HG02759 (cell line): Measurements from ENCODE around the gene EP300.

ENCODE experiments used
- ATAC-seq: cut with Tn5 transposase; IDR thresholded peaks from one replicate; pipeline ENCODE4 v1.9.1; 2021; ENCODE audit warnings: mild to moderate bottlenecking, moderate library complexity; ENCODE audit not compliant: unreplicated experiment

EP300 gene

DNA sequence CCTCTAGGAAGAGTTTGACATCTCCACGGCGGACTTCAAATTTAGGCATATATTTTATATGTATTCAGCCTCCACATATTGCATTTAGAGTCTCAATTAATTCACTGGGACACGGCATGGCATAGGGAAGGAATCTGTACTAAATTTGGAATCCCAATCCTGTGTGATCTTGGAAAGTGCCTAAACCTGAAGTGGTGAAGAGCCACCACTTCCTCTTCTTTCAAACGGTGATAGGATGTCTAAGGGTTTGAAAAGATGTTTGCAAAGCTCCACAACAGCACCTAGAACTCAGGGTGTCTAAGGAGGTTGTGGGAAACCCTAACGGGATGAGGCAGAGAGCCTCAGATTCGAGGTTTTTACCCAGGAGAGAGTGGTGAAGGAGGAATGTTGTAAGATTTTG, 111.7 kb downstream of the EP300 start:
- ATAC-seq, result no peak

DNA sequence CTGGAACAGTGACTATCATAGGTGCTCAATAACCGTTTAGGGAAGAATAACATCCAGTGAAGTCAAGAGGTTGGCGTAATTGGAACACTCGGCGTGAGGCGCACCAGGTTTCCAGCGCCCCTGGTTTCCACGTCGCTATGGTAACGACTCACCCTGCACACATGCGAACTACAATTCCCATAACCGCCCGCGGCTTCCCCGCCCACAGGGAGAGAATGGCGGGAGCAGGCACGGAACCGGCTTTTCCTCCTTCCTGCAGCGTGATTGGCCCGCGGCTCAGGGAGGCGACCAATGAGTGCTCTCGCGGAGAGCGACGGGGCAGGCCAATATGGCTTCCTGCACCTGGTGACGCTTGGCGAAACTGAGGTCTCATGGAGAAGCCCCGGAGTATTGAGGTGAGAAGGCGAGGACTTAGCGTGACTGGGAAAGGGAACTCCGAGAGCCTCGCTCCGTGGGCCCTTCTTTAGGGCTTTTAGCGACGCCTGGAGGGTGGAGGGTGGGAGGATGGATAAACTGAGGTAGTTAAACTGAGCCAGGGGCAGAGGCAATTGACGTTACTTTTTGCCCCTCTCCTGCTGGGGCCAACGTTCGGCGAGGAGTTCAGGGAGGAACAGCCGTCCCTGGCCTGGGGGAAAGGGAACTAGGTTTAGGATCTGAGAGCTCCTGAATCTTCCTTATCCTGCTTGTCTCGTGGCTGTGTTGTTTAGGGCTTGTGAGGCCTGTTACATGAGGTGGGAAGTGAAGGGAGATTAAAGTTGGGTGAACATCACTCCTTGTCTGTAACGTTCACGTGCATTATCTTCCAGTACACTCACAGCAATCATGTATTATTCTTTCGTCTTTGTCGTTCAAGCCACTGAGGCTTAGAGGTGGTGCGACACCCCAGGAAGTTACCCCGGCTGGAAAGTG, 112.9 kb downstream of the EP300 start, which contains the start of gene L3MBTL2:
Gene L3MBTL2 (plus strand): TSS at position 321 of the 909 bp plus-strand sequence. CDS start 51 bp downstream, at position 372.
- peak; percentile 98 for ATAC-seq

DNA sequence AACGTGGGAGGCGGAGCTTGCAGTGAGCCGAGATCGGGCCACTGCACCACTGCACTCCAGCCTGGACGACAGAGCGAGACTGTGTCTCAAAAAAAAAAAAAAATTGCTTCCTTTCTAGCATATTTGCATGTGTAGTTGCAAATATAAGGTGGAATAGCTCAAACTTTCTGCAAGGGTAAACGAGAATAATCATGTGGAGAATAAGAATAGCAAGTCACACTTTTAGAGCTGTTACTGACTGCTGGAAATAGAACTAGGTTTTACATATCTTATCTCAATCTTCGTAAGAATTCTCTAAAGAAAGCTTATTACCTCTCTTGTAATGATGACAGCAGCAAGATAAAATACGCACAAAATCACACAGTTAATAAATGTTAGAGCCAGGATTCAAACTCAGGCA, 114.3 kb downstream of the EP300 start:
- ATAC-seq, result no peak

DNA sequence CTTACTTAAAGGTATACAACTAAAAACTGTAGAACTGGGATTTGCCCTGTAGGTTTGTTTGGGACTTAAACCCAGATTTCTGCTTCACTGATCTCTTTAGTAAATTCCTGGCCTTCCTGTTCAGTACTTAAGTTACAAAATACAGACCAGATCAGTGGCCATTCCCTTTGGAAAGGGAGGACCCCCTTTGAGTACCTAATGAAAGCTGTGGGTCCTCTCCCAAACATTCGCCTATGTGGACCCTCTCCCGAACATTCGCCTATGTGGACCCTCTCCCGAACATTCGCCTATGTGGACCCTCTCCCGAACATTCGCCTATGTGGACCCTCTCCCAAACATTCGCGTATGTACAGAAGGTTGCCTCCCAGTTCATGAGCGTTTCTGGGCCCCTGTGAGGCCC, 123.0 kb downstream of the EP300 start:
- no peak for ATAC-seq

DNA sequence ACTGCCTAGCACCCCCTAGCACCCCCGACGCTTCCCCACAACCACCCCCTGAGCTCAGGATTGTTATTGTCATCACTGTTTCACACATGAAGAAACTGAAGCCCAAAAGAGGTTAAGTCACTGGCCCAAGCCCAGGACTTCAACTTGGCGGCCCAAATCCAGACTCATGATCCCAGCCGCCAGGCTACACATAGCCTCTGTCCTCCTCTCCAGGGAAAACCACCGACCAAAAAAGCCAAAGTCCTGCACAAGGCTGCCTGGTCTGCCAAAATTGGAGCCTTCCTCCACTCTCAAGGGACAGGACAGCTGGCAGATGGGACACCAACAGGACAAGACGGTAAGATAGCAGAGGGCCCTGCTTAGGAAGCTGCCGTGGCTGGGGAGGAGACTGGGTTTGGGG, 123.5 kb downstream of the EP300 start:
- no peak for ATAC-seq

DNA sequence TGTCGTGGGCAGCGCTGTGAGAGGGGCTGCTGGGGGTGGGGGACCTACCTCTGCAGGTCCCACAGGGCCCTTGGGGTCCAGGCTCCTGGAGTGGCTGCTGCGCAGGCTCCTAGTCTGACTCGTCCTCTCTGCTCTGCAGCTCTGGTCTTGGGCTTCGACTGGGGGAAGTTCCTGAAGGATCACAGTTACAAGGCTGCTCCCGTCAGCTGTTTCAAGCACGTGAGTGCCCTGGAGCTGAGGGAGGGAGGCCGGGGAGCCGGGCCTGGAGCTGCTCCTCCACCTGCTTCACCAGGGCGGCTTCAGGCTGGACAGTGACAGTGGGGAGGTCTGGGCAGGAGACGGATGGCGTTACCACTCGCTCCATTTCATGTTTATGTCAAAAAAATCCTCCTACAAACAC, 124.6 kb downstream of the EP300 start:
- no peak for ATAC-seq

DNA sequence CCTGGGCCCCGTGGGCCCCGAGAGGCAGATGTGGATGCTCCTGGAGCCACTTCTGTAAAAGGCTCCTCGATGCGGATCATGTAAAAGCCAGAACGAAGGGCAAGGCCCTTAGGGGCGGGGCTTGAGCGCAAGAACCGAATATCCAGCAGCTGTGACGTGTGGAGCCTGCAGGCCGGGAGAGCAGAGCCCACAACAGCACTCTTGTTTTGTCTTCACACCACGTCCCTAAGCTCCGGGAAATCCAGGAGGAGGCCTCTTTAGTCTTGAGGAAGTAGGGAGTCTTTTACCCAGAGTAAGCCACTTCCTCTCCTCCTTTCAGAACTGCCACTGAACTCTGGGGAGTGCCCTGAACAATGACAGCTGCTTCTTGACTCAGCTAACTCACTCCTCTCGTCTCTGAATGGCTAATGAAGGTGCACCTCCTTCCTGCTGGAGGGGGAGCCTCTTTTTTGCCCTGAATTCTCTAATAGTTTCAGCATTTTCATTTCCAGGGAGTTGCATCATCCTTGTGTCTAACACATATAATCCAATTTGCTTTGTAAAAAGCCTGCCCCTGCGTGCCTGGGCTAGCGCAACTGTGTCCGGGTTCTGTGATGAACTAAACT, 125.3 kb downstream of the EP300 start:
- peak; percentile 61 for ATAC-seq

DNA sequence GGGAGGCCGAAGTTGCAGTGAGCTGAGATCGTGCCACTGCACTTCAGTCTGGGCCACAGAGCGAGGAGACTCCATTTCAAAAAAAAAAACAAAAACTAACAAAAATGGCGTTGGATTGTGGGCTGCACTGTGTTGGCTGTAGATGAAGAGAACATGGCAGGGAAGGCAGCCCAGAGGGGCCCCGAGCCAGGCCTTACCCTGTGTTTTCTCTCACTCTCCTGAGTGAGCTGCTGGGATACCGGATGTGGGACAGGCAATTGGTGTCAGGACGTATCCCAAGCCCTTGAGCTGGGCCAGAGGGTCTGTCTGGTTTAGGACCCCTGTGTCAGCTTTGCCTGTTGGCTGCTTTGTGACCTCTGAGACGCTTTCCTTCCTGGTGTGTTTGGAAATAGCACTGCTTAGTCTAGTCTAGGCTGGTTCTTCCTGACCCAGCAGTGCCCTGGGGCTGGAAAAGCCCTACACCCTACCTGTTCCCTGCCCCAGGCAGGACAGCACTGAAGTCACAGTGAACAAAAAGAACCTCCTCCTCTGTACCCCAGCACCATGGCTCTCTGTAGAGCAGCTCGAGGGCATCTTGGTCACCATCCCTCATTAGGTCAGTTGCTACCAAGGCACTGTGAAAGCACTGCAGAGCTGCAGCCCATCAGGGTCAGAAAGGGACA, 130.6 kb downstream of the EP300 start:
- ATAC-seq, result no peak

DNA sequence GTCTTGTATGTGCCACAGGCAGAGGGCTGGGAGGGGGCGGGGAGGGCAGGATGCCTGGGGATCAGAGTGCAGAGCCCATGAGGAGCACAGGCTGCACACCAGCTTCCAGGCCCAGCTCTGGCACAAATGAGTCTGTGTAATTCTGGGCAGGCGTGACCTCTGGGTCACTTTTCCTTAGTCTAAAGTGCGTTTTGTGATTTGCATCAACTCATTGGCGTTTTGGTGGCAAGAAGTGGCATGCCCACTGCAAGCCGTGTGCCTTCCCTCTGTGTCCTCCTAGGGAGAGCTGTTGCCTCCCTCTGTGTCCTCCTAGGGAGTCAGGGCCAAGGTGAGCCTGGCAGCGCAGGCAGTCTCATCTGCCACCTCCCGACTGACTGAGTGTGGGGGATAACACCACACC, 131.1 kb downstream of the EP300 start:
- no peak for ATAC-seq

DNA sequence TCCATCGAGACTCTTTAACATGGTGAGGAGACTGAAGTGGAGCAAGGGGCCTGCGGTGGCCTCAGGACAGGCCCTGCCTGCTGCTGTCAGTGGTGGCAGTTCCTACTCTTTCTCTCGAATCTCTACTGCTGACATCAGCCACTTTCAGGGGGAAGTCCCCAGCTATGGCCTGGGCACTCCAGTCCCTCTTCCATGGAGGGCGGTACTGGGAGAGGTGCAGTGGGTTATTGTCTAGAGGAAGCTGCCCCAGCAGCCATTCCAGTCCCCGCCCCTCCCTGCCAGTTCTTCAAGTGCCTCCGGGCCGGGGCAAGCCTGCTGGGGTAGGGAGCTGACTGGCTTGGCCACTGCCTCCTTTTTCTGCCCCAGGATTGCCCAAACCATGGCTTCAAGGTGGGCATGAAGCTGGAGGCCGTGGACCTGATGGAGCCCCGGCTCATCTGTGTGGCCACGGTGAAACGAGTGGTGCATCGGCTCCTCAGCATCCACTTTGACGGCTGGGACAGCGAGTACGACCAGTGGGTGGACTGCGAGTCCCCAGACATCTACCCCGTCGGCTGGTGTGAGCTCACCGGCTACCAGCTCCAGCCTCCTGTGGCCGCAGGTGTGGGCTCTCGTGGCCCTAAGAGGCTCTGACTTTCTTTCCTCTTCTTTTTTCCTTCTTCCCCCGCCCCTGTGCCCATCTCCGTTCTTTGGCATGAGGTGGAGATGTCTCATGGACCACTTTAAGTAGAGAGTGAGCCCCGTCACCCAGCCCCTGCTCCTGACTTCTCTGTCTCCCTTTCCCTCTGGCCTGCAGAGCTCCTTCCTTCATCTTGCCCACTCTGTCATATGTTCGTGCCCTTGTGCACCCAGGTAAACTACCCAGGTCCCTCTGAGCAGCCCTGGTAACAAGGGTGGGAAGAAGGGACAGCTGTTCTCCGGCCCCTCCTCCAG, 134.6 kb downstream of the EP300 start:
- ATAC-seq, result no peak

DNA sequence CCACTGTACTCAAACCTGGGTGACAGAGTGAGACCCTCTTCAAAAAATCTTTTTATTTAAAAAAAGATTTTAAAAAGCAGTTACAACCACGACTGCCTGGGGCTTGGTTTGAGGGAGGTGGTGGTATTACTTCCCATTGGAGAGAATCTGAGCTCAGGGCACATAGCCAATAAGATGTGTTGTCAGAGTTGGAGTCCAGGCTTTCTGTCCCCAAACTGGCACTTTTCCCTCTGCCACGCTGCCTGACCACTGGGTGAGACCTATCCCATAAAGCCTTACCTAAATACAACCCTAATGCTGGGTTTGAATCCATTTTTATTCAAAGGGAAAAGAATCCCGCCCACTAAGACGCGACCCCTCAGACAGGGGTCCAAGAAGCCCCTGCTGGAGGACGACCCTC, 136.8 kb downstream of the EP300 start:
- no peak for ATAC-seq
